IMR-90 (cell line): ENCODE measurements around the gene MYO1D. TPM values are rescaled to one million over a fixed set of nuclear protein-coding genes. Genes with fewer than 3 reads are reported as not detected.

Source experiments
- ATAC-seq: fragments of 200-7000 bp; cut with Tn5 transposase; 2 replicates; pipeline ENCODE4 v1.9.1; 2020; ENCODE audit warnings: low read depth, mild to moderate bottlenecking, moderate library complexity
- BruUV-seq: library from RNA; stranded (reverse); fragments of 400-500 nt; replicated peaks from 2 replicates; lab custom pipeline; 2021; lab: Mats Ljungman, UMichigan
- CTCF ChIA-PET: fragments of 300-600 bp; formaldehyde crosslinking; extraction: SDS; loops from one replicate; lab custom pipeline; 2021; ENCODE audit warnings: antibody characterized with exemption; lab: Yijun Ruan, JAX
- POLR2A ChIA-PET: fragments of 300-600 bp; sonication (Branson Sonifier 250); formaldehyde crosslinking; loops from one replicate; lab custom pipeline; 2022; ENCODE audit warnings: antibody characterized with exemption; ENCODE audit not compliant: unreplicated experiment; lab: Charles Lee
- DNase-seq: peaks from one replicate; pipeline ENCODE4 v3.0.0; 2013
- H2AFZ ChIP-seq: replicated peaks from 2 replicates; pipeline ENCODE3; 2013; ENCODE audit warnings: low read length, mild to moderate bottlenecking; ENCODE audit not compliant: poor library complexity
- H2AK5ac ChIP-seq: 2 replicates; pipeline ENCODE4 v1.6.1; 2013; ENCODE audit warnings: low read depth, low read length, inconsistent platforms
- H2AK9ac ChIP-seq: replicated peaks from 2 replicates; pipeline ENCODE3; 2013; ENCODE audit warnings: mild to moderate bottlenecking, low read depth, low read length, moderate library complexity; ENCODE audit not compliant: poor library complexity
- H2BK120ac ChIP-seq: 2 replicates; pipeline ENCODE4 v1.6.1; 2013; ENCODE audit warnings: low read depth, low read length, inconsistent platforms
- H2BK15ac ChIP-seq: 3 replicates; pipeline ENCODE4 v1.6.1; 2013; ENCODE audit warnings: low read depth, low read length, inconsistent platforms
- H2BK20ac ChIP-seq: 2 replicates; pipeline ENCODE4 v1.6.1; 2013; ENCODE audit warnings: low read depth, mild to moderate bottlenecking, inconsistent platforms, low read length, moderate library complexity
- H2BK5ac ChIP-seq: 2 replicates; pipeline ENCODE4 v1.6.1; 2013; ENCODE audit warnings: mild to moderate bottlenecking, low read depth, low read length, inconsistent platforms; ENCODE audit not compliant: poor library complexity, severe bottlenecking
- H3K14ac ChIP-seq: replicated peaks from 2 replicates; pipeline ENCODE4 v1.6.1; 2013; ENCODE audit warnings: low read depth, low read length, inconsistent platforms
- H3K18ac ChIP-seq: 2 replicates; pipeline ENCODE4 v1.6.1; 2013; ENCODE audit warnings: low read depth, low read length, control low read depth
- H3K23ac ChIP-seq: 2 replicates; pipeline ENCODE4 v1.6.1; 2013; ENCODE audit warnings: low read depth, low read length, inconsistent platforms
- H3K27ac ChIP-seq: 2 replicates; pipeline ENCODE4 v1.5.1; 2013; ENCODE audit warnings: mild to moderate bottlenecking, control low read depth, low read length; ENCODE audit not compliant: insufficient read depth
- H3K27me3 ChIP-seq: 2 replicates; pipeline ENCODE4 v1.6.1; 2013; ENCODE audit warnings: low read length; ENCODE audit not compliant: control insufficient read depth, insufficient read depth
- H3K36me3 ChIP-seq: 2 replicates; pipeline ENCODE4 v1.6.1; 2013; ENCODE audit warnings: low read length, mixed read lengths; ENCODE audit not compliant: control insufficient read depth, insufficient read depth
- H3K4ac ChIP-seq: 2 replicates; pipeline ENCODE4 v1.6.1; 2013; ENCODE audit warnings: low read depth, low read length, inconsistent platforms
- H3K4me1 ChIP-seq: 2 replicates; pipeline ENCODE4 v1.6.1; 2013; ENCODE audit warnings: low read length, mixed read lengths; ENCODE audit not compliant: control insufficient read depth, insufficient read depth
- H3K4me2 ChIP-seq: 2 replicates; pipeline ENCODE4 v1.6.1; 2013; ENCODE audit warnings: low read depth, mild to moderate bottlenecking, control low read depth, low read length, moderate library complexity
- H3K4me3 ChIP-seq: 2 replicates; pipeline ENCODE4 v1.5.1; 2013; ENCODE audit warnings: low read depth, mild to moderate bottlenecking, control low read depth, low read length, moderate library complexity; ENCODE audit not compliant: insufficient read depth
- H3K56ac ChIP-seq: 2 replicates; pipeline ENCODE4 v1.6.1; 2013; ENCODE audit warnings: low read length, inconsistent platforms; ENCODE audit not compliant: insufficient read depth; ENCODE audit errors: extremely low read depth
- H3K79me1 ChIP-seq, 2 experiments: 2 replicates each; pipeline ENCODE4 v1.6.1; 2013; ENCODE audit warnings: low read length in 2 of 2, inconsistent platforms in 1 of 2, low read depth in 1 of 2
- H3K9ac ChIP-seq: 2 replicates; pipeline ENCODE4 v1.6.1; 2013; ENCODE audit warnings: low read depth, low read length, control low read depth
- H3K9me1 ChIP-seq: 2 replicates; pipeline ENCODE4 v1.6.1; 2013; ENCODE audit warnings: low read length, inconsistent platforms; ENCODE audit not compliant: insufficient read depth
- H3K9me3 ChIP-seq: 2 replicates; pipeline ENCODE4 v1.6.1; 2013; ENCODE audit warnings: low read length; ENCODE audit not compliant: control insufficient read depth, insufficient read depth
- H4K20me1 ChIP-seq: 2 replicates; pipeline ENCODE4 v1.6.1; 2013; ENCODE audit warnings: low read length, inconsistent platforms; ENCODE audit not compliant: insufficient read depth
- H4K5ac ChIP-seq: 2 replicates; pipeline ENCODE4 v1.6.1; 2013; ENCODE audit warnings: mild to moderate bottlenecking, low read depth, low read length, control low read depth
- H4K8ac ChIP-seq, 2 experiments: 2 replicates each; pipeline ENCODE4 v1.6.1; 2013; ENCODE audit warnings: low read depth in 2 of 2, low read length in 2 of 2, control low read depth in 1 of 2, inconsistent platforms in 1 of 2
- H4K91ac ChIP-seq: 2 replicates; pipeline ENCODE4 v1.6.1; 2013; ENCODE audit warnings: low read depth, low read length, inconsistent platforms; ENCODE audit not compliant: insufficient read depth
- MAFK ChIP-seq: IDR thresholded peaks from 2 replicates; pipeline ENCODE4 v1.6.1; 2012; ENCODE audit warnings: low read depth, low read length, improper control_type of control experiment
- USF2 ChIP-seq: fragments of 150-350 bp; IDR thresholded peaks from 2 replicates; pipeline ENCODE4 v1.6.1; 2017; ENCODE audit warnings: mild to moderate bottlenecking, antibody characterized with exemption, low read length, low read depth
- WGBS, 2 experiments: methylation state at CpG; one replicate each; pipeline versions ENCODE4 v1.1.5 to v1.1.7; 2013; ENCODE audit warnings: missing lambda C conversion rate in 2 of 2; ENCODE audit not compliant: insufficient read length in 1 of 2; ENCODE audit errors: extremely low coverage in 2 of 2; 5-methylcytosine and 5-hydroxymethylcytosine counted together
- dilution Hi-C: fragments of 300-500 bp; cut with HindIII; formaldehyde crosslinking; loops from one replicate; pipeline ENCODE4 v1.14.3; 2018; ENCODE audit warnings: low sequenced_read_pairs; ENCODE audit not compliant: unreplicated experiment
- in situ Hi-C: fragments of 300-500 bp; cut with MboI; formaldehyde crosslinking; loops from 3 replicates; pipeline ENCODE4 v1.14.3; 2019; ENCODE audit warnings: low sequenced_read_pairs, inconsistent platforms, mixed read lengths
- intact Hi-C: fragments of 100-400 bp; cut with micrococcal nuclease; formaldehyde crosslinking; loops from 2 replicates; pipeline ENCODE4 v1.10.0; 2022
- polyA plus RNA-seq, 3 experiments: library from polyadenylated mRNA; depleted of rRNA; stranded (reverse); fragments of >200 nt; gene quantifications; 2 replicates each; pipeline ENCODE4 v1.2.3, GENCODE V29; 2012; ENCODE audit warnings: low replicate concordance in 1 of 3
- total RNA-seq: library from RNA; depleted of rRNA; stranded (reverse); fragments of >200 nt; gene quantifications from 2 replicates; pipeline ENCODE4 v1.2.3, GENCODE V29; 2012

MYO1D gene
- total and polyA plus RNA-seq, 2 of the 4 experiments (the other 2 are of a cell fraction): 0.63 to 0.90 TPM

- no peak overlapping the region for H2BK15ac ChIP-seq
- no peak overlapping the region for H3K4me2 ChIP-seq
- dilution Hi-C loops: no loop called here
- ChIA-PET POLR2A (interaction anchor here (0.6 kb wide), 1 partner anchor 8 kb away, joined by 3 read pairs; no protein-coding TSS in a partner anchor), CTCF (no interaction called here)
- H3K4me3 ChIP-seq: no peak overlapping the region
- H4K5ac ChIP-seq: no peak overlapping the region
- no peak overlapping the region for H2AK5ac ChIP-seq
- no peak overlapping the region for H2AFZ ChIP-seq
- no peak overlapping the region for H3K18ac ChIP-seq
- no peak overlapping the region for H3K9ac ChIP-seq
- no peak overlapping the region for H3K56ac ChIP-seq
- H3K79me1 ChIP-seq: no peaks in the 10 kb centered on the region
- no peak overlapping the region for H2BK120ac ChIP-seq
- DNase-seq: no peak
- intact Hi-C loops: no loop called here
- no CpG with 5 or more reads among the region's 5 CpGs for WGBS, 2 experiments
- no peak overlapping the region for H4K91ac ChIP-seq
- no peaks in the 10 kb centered on the region for H3K9me1 ChIP-seq
- H3K23ac ChIP-seq: no peak overlapping the region
- in situ Hi-C loops: loop anchor here (25.0 kb wide), 1 partner anchor 131 kb away; no protein-coding TSS in a partner anchor
- H3K27ac ChIP-seq: no peak overlapping the region
- no peaks in the 10 kb centered on the region for H3K9me3 ChIP-seq
- no peak overlapping the region for H2AK9ac ChIP-seq
- no peak overlapping the region for H2BK20ac ChIP-seq
- no TSS peak for BruUV-seq
- H3K4me1 ChIP-seq: peaks cover 2% of the 10 kb centered on the region; the same call in 1 of the 2 replicates
- no peak for ATAC-seq
- no peak overlapping the region for H2BK5ac ChIP-seq
- no peak for TF ChIP-seq MAFK
- no peak for TF ChIP-seq USF2
- H3K14ac ChIP-seq: no peak overlapping the region
- no peaks in the 10 kb centered on the region for H3K36me3 ChIP-seq
- H4K20me1 ChIP-seq: no peaks in the 10 kb centered on the region
- no peak overlapping the region for H3K4ac ChIP-seq
- H4K8ac ChIP-seq: no peak overlapping the region
- peaks cover 5% of the 10 kb centered on the region; the same call in 1 of the 2 replicates for H3K27me3 ChIP-seq
Measured at GRCh38 chr17:32917842-32918241, 40.9 kb upstream of the MYO1D start.
